Loucy (cell line): Measurements from ENCODE around the gene IRF6.

Experiments
- H2AFZ ChIP-seq: fragments of 200-600 bp; sonication (generic); 2 replicates; pipeline ENCODE4 v1.6.0; 2016; ENCODE audit warnings: antibody characterized with exemption, mild to moderate bottlenecking, low read length, moderate library complexity
- H3F3A ChIP-seq: fragments of 200-600 bp; 2 replicates; pipeline ENCODE4 v1.6.0; 2016; ENCODE audit warnings: antibody characterized with exemption, low read depth, mild to moderate bottlenecking
- H3K27me3 ChIP-seq: fragments of 200-600 bp; sonication (generic); 2 replicates; pipeline ENCODE4 v1.6.1; 2014; ENCODE audit warnings: low read length, mild to moderate bottlenecking; ENCODE audit not compliant: insufficient read depth, poor library complexity, severe bottlenecking
- H3K36me3 ChIP-seq: fragments of 200-600 bp; sonication (generic); 2 replicates; pipeline ENCODE4 v1.6.1; 2016; ENCODE audit warnings: low read length; ENCODE audit not compliant: insufficient read depth
- H3K4me1 ChIP-seq: fragments of 200-600 bp; sonication (generic); 2 replicates; pipeline ENCODE4 v1.5.1; 2014; ENCODE audit warnings: low read length, mild to moderate bottlenecking; ENCODE audit not compliant: insufficient read depth, poor library complexity, severe bottlenecking
- H3K4me2 ChIP-seq: fragments of 200-600 bp; sonication (generic); 2 replicates; pipeline ENCODE4 v1.6.0; 2014; ENCODE audit warnings: antibody characterized with exemption, low read length, low read depth, mild to moderate bottlenecking; ENCODE audit not compliant: poor library complexity, severe bottlenecking
- H3K4me3 ChIP-seq: fragments of 200-600 bp; sonication (generic); 2 replicates; pipeline ENCODE4 v1.5.1; 2014; ENCODE audit warnings: low read length, mild to moderate bottlenecking, mixed read lengths; ENCODE audit not compliant: poor library complexity, severe bottlenecking
- H3K79me2 ChIP-seq: fragments of 200-600 bp; sonication (generic); 2 replicates; pipeline ENCODE4 v1.6.1; 2014; ENCODE audit warnings: low read length; ENCODE audit not compliant: insufficient read depth
- H3K9ac ChIP-seq: fragments of 200-600 bp; sonication (generic); 2 replicates; pipeline ENCODE4 v1.6.0; 2014; ENCODE audit warnings: mild to moderate bottlenecking, low read depth, low read length, moderate library complexity; ENCODE audit not compliant: poor library complexity, severe bottlenecking
- H3K9me2 ChIP-seq: fragments of 200-600 bp; sonication (generic); replicated peaks from 2 replicates; pipeline ENCODE4 v1.6.1; 2016; ENCODE audit warnings: low read depth, low read length, mixed read lengths
- H3K9me3 ChIP-seq: fragments of 200-600 bp; sonication (generic); 2 replicates; pipeline ENCODE4 v1.6.1; 2014; ENCODE audit warnings: mild to moderate bottlenecking, antibody characterized with exemption, low read length, low read depth; ENCODE audit not compliant: insufficient read depth
- H4K20me1 ChIP-seq: fragments of 200-600 bp; sonication (generic); 2 replicates; pipeline ENCODE4 v1.6.0; 2014; ENCODE audit warnings: antibody characterized with exemption, low read length, mild to moderate bottlenecking; ENCODE audit not compliant: insufficient read depth, poor library complexity, severe bottlenecking
- CTCF ChIP-seq: fragments of 200-600 bp; sonication (generic); conservative IDR thresholded peaks from 2 replicates; pipeline ENCODE4 v1.5.1; 2014; ENCODE audit warnings: mild to moderate bottlenecking, antibody characterized with exemption, low read length
- EZH2phosphoT487 ChIP-seq: fragments of 200-600 bp; IDR thresholded peaks from 2 replicates; pipeline ENCODE4 v1.6.1; 2018; ENCODE audit warnings: antibody characterized with exemption, mild to moderate bottlenecking, moderate library complexity, borderline replicate concordance

IRF6 gene

DNA sequence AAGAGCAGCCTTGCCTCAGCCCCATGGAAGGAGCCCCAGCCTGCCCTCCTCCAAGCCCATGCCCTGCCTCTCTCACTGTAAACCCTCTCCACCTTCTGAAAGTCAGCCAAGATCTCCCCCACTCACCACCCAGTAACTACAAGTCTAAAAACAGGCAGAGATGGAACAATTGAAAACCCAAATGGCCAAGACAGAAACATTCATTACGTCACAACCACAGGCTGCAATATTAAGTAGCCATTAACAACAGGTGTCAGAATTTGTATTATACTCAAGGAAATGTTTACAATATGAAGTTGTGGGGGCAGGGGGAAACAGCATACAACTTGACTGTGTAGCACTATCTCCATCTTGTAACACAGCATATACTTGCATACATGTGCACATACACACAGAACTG, 2.4 kb downstream of the IRF6 start:
- H3K4me2 ChIP-seq = no peak overlapping the region
- H3K27me3 ChIP-seq = peaks cover 40% of the 10 kb centered on the region
- TF ChIP-seq CTCF = no peak
- H3K36me3 ChIP-seq = no peaks in the 10 kb centered on the region
- no peak overlapping the region for H3K4me3 ChIP-seq
- H4K20me1 ChIP-seq = no peaks in the 10 kb centered on the region
- H3K9me2 ChIP-seq = no peaks in the 10 kb centered on the region
- H3K9me3 ChIP-seq = no peaks in the 10 kb centered on the region
- H3F3A ChIP-seq = no peaks in the 10 kb centered on the region
- no peaks in the 10 kb centered on the region for H3K4me1 ChIP-seq
- H3K9ac ChIP-seq = no peak overlapping the region
- no peak overlapping the region for H2AFZ ChIP-seq
- no peaks in the 10 kb centered on the region for H3K79me2 ChIP-seq

DNA sequence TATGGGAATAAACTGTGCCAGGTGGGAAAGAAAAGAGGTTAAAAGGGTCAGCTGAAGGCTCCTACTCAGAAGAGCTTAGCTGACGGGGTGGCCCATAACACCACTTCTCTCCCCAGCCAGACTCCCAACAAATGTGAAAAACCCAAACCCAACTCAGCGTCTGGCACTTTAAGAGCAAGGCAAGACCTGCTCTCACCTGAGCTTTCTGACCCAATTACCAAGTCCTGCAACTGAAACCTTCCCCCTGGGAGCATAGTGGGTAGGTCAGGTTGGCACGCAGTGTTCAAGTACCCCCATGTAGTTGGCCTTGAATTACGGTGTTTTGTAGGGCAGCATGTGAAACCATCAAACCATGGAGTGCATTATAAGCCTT, 3.2 kb downstream of the IRF6 start:
- Histone ChIP-seq H4K20me1 (no peaks in the 10 kb centered on the region), H3K79me2 (no peaks in the 10 kb centered on the region), H3K4me3 (no peak overlapping the region), H2AFZ (no peak overlapping the region), H3K9me2 (no peaks in the 10 kb centered on the region), H3K9me3 (no peaks in the 10 kb centered on the region), H3K36me3 (no peaks in the 10 kb centered on the region), H3K4me1 (no peaks in the 10 kb centered on the region), H3K27me3 (peaks cover 36% of the 10 kb centered on the region), H3K4me2 (no peak overlapping the region), H3F3A (no peaks in the 10 kb centered on the region), H3K9ac (no peak overlapping the region)
- no peak for TF ChIP-seq EZH2phosphoT487
- TF ChIP-seq CTCF = no peak

DNA sequence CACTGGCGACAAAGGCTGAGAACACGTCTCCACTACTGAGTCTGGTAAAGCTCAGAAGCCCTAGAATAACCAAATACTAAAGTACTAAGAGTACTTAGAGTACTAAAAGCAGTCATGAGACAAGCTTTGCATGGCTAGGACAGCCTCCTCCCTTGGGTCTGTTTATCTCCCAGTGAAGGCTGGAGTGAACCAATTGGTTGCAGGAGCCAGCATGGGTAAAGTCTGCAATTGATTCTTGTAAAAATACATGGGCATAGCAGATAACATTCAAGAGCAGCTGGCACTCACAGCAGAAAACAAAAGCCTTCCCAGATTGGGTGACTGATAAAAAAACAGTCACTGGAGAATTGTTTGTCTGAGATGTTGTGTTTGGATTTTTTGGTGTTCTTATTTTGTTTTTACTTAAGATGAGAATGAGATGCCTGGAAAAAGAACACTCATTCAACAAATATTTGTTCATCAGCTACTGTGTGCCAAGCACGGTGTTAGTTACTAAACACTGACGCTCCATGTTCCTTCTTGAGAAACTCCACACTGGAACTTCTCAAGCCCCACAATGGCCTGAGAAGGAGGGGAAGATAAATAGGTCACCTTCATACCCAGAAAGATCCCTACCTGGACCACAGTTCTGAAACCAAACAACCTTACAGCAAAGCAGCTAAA, 3.7 kb downstream of the IRF6 start:
- H3K4me3 ChIP-seq = no peak overlapping the region
- H3K4me2 ChIP-seq = no peak overlapping the region
- peaks cover 36% of the 10 kb centered on the region for H3K27me3 ChIP-seq
- H3F3A ChIP-seq = no peaks in the 10 kb centered on the region
- no peak for TF ChIP-seq CTCF
- no peak for TF ChIP-seq EZH2phosphoT487
- H3K4me1 ChIP-seq = no peaks in the 10 kb centered on the region
- H3K79me2 ChIP-seq = no peaks in the 10 kb centered on the region
- H2AFZ ChIP-seq = no peak overlapping the region
- no peaks in the 10 kb centered on the region for H3K36me3 ChIP-seq
- H3K9ac ChIP-seq = no peak overlapping the region
- no peaks in the 10 kb centered on the region for H3K9me2 ChIP-seq
- H4K20me1 ChIP-seq = no peaks in the 10 kb centered on the region
- H3K9me3 ChIP-seq = no peaks in the 10 kb centered on the region
